WTC11 (cell line): ENCODE measurements around the gene ZC3H12C. TPM values are rescaled to one million over a fixed set of nuclear protein-coding genes. Genes with fewer than 3 reads are reported as not detected.

Experiments
- ATAC-seq: fragments of 200-7000 bp; cut with Tn5 transposase; 2 replicates; pipeline ENCODE4 v1.10.0; 2021; ENCODE audit warnings: mild to moderate bottlenecking, moderate library complexity
- CTCF ChIA-PET: fragments of 300-600 bp; sonication (Branson Sonifier 250); formaldehyde crosslinking; loops from one replicate; lab custom pipeline; 2021; ENCODE audit warnings: antibody characterized with exemption; lab: Charles Lee
- POLR2A ChIA-PET: fragments of 350-600 bp; sonication (Branson Sonifier 250); formaldehyde crosslinking; loops from one replicate; lab custom pipeline; 2021; ENCODE audit warnings: antibody characterized with exemption; lab: Charles Lee
- DNase-seq: peaks from one replicate; pipeline ENCODE4 v3.0.0; 2021; ENCODE audit warnings: low spot score
- H3K27ac Mint-ChIP-seq: 2 replicates; pipeline ENCODE4 v1.8.0; 2021; ENCODE audit warnings: mixed read lengths
- H3K27me3 Mint-ChIP-seq: 2 replicates; pipeline ENCODE4 v1.8.0; 2021; ENCODE audit warnings: low read depth, mild to moderate bottlenecking, moderate library complexity, mixed read lengths
- H3K36me3 Mint-ChIP-seq: 2 replicates; pipeline ENCODE4 v1.8.0; 2021; ENCODE audit warnings: mixed read lengths
- H3K4me1 Mint-ChIP-seq: 2 replicates; pipeline ENCODE4 v1.8.0; 2022; ENCODE audit warnings: mixed read lengths
- H3K4me3 Mint-ChIP-seq: 2 replicates; pipeline ENCODE4 v1.8.0; 2021; ENCODE audit warnings: mild to moderate bottlenecking, moderate library complexity, mixed read lengths
- H3K9me3 Mint-ChIP-seq: 2 replicates; pipeline ENCODE4 v1.8.0; 2021; ENCODE audit warnings: mixed read lengths
- GTF2I ChIP-seq: fragments of 250-450 bp; sonication (Bioruptor Pico); conservative IDR thresholded peaks from 2 replicates; pipeline ENCODE4 v1.4.0; 2021; ENCODE audit warnings: mild to moderate bottlenecking
- JAZF1 ChIP-seq: fragments of 250-450 bp; sonication (Bioruptor Pico); IDR thresholded peaks from 2 replicates; pipeline ENCODE4 v1.9.0; 2021; ENCODE audit warnings: moderate library complexity, mild to moderate bottlenecking, inconsistent platforms
- JUN ChIP-seq: sonication (generic); formaldehyde crosslinking; IDR thresholded peaks from 2 replicates; pipeline ENCODE4 v1.8.0; 2023; ENCODE audit warnings: mild to moderate bottlenecking, missing genetic modification reagents
- MXD4 ChIP-seq: fragments of 250-450 bp; sonication (Bioruptor Pico); IDR thresholded peaks from 2 replicates; pipeline ENCODE4 v1.8.0; 2021; ENCODE audit warnings: mild to moderate bottlenecking, moderate library complexity, borderline replicate concordance
- MYBL2 ChIP-seq: sonication (generic); formaldehyde crosslinking; IDR thresholded peaks from 2 replicates; pipeline ENCODE4 v1.8.1; 2023; ENCODE audit warnings: mild to moderate bottlenecking, moderate library complexity, missing genetic modification reagents
- NFYB ChIP-seq: sonication (generic); formaldehyde crosslinking; conservative IDR thresholded peaks from 2 replicates; pipeline ENCODE4 v1.8.0; 2022; ENCODE audit warnings: low read depth, missing genetic modification reagents
- NR2C2 ChIP-seq: sonication (generic); formaldehyde crosslinking; IDR thresholded peaks from 2 replicates; pipeline ENCODE4 v1.8.0; 2022; ENCODE audit warnings: mild to moderate bottlenecking, missing genetic modification reagents
- NR3C1 ChIP-seq: sonication (generic); formaldehyde crosslinking; conservative IDR thresholded peaks from 2 replicates; pipeline ENCODE4 v1.8.1; 2023; ENCODE audit warnings: low read depth, mild to moderate bottlenecking, missing genetic modification reagents
- OVOL2 ChIP-seq: fragments of 250-450 bp; sonication (Bioruptor Pico); IDR thresholded peaks from 2 replicates; pipeline ENCODE4 v1.9.0; 2021; ENCODE audit warnings: mild to moderate bottlenecking, borderline replicate concordance
- RORB ChIP-seq: fragments of 250-450 bp; sonication (Bioruptor Pico); IDR thresholded peaks from 2 replicates; pipeline ENCODE4 v1.9.0; 2021; ENCODE audit warnings: mild to moderate bottlenecking
- ZNF121 ChIP-seq: sonication (generic); formaldehyde crosslinking; IDR thresholded peaks from 2 replicates; pipeline ENCODE4 v1.8.0; 2023; ENCODE audit warnings: missing genetic modification reagents
- ZNF138 ChIP-seq: sonication (generic); formaldehyde crosslinking; conservative IDR thresholded peaks from 2 replicates; pipeline ENCODE4 v1.8.1; 2022; ENCODE audit warnings: mild to moderate bottlenecking, moderate library complexity, missing genetic modification reagents
- ZNF671 ChIP-seq: fragments of 250-450 bp; sonication (Bioruptor Pico); IDR thresholded peaks from 2 replicates; pipeline ENCODE4 v1.8.0; 2021; ENCODE audit warnings: mild to moderate bottlenecking
- total RNA-seq: library from RNA; stranded (reverse); gene quantifications from 3 replicates; pipeline ENCODE4 v1.2.3, GENCODE V29; 2021
- TF ChIP-seq, protein P1 (sequence below): sonication (generic); formaldehyde crosslinking; IDR thresholded peaks from 2 replicates; pipeline ENCODE4 v1.8.1; 2023; ENCODE audit warnings: mild to moderate bottlenecking, moderate library complexity, missing genetic modification reagents
- TF ChIP-seq, protein P2 (sequence below): sonication (generic); formaldehyde crosslinking; IDR thresholded peaks from 2 replicates; pipeline ENCODE4 v1.8.0; 2023; ENCODE audit warnings: missing genetic modification reagents, mild to moderate bottlenecking, borderline replicate concordance
- TF ChIP-seq, protein P3 (sequence below): sonication (generic); formaldehyde crosslinking; IDR thresholded peaks from 2 replicates; pipeline ENCODE4 v1.8.0; 2022; ENCODE audit warnings: mild to moderate bottlenecking, missing genetic modification reagents
- TF ChIP-seq, protein P4 (sequence below): sonication (generic); formaldehyde crosslinking; IDR thresholded peaks from 2 replicates; pipeline ENCODE4 v1.8.1; 2022; ENCODE audit warnings: low read depth, missing genetic modification reagents, borderline replicate concordance
- TF ChIP-seq, protein P5 (sequence below): fragments of 250-450 bp; sonication (Bioruptor Pico); IDR thresholded peaks from 2 replicates; pipeline ENCODE4 v1.8.0; 2021; ENCODE audit warnings: mild to moderate bottlenecking
- TF ChIP-seq, protein P6 (sequence below): sonication (generic); formaldehyde crosslinking; IDR thresholded peaks from 2 replicates; pipeline ENCODE4 v1.8.0; 2022; ENCODE audit warnings: mild to moderate bottlenecking, missing genetic modification reagents

ZC3H12C gene
- total RNA-seq, 1 experiment from 2014 or later = 2.4 TPM

DNA sequence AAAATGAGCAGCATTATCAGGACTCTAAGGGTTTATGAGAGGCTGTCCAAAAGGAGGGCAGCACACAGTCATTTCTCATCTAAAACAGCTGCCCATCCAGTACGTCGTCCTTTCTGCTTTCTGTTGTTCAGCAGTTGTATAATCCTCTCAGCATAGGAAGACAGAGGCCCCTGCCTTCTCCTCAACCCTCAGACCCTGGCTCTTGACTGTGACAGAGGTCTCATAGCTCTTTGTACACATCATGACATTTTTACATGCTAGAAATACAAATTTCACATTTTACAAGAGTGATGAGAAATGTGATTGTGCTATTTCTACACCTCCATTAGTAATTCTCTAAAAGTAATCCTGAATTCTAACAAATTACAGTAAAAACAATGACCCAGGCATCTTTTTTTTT, 36.2 kb upstream of the ZC3H12C start (continued):
- TF ChIP-seq, protein P1, sequence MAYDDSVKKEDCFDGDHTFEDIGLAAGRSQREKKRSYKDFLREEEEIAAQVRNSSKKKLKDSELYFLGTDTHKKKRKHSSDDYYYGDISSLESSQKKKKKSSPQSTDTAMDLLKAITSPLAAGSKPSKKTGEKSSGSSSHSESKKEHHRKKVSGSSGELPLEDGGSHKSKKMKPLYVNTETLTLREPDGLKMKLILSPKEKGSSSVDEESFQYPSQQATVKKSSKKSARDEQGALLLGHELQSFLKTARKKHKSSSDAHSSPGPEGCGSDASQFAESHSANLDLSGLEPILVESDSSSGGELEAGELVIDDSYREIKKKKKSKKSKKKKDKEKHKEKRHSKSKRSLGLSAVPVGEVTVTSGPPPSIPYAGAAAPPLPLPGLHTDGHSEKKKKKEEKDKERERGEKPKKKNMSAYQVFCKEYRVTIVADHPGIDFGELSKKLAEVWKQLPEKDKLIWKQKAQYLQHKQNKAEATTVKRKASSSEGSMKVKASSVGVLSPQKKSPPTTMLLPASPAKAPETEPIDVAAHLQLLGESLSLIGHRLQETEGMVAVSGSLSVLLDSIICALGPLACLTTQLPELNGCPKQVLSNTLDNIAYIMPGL (CRISPR knock-in tag) = no peak
- TF ChIP-seq, all 79 proteins: peak for 0

DNA sequence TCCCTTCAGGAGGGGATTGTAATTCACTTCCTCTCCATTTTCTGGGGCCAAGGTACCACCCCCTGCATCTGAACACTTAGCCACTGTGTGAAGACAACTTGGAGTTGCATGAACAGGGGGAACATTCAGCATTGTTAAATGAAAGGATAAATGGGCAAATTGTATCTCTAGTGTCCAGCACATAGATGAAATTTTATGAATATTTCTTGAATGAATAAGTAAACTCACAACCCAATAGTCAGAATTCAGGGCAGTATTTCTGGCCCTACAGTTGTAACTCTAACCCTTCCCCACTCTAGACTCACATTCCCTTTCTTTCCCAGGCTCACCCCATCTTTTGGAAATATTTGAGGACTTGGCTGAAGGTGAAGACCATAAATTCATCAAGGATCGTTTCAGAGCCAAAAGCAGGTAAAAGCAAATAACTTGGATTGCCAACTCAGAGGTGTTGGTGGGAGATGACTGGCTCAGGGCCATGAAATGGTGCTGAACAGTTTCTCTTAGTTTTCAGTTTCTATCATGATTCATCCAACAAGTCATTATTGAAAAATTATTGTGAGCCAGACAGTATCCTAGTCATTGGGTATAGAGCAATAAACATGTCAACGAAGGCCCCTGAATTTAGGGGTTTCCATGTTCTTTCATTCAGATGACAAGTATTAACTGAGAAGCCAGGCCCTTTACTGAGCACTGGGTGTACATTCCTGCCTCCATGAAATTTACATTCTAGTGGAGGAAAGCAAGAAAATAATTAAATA, 33.3 kb upstream of the ZC3H12C start:
- Mint-ChIP-seq H3K4me1 (peaks cover 2% of the 10 kb centered on the region; the same call in 1 of the 2 replicates), H3K27ac (no peak overlapping the region), H3K36me3 (no peaks in the 10 kb centered on the region), H3K9me3 (peaks cover 8% of the 10 kb centered on the region; the same call in 1 of the 2 replicates)
- DNase-seq = no peak
- POLR2A ChIA-PET = no interaction called here
- TF ChIP-seq, protein P2, sequence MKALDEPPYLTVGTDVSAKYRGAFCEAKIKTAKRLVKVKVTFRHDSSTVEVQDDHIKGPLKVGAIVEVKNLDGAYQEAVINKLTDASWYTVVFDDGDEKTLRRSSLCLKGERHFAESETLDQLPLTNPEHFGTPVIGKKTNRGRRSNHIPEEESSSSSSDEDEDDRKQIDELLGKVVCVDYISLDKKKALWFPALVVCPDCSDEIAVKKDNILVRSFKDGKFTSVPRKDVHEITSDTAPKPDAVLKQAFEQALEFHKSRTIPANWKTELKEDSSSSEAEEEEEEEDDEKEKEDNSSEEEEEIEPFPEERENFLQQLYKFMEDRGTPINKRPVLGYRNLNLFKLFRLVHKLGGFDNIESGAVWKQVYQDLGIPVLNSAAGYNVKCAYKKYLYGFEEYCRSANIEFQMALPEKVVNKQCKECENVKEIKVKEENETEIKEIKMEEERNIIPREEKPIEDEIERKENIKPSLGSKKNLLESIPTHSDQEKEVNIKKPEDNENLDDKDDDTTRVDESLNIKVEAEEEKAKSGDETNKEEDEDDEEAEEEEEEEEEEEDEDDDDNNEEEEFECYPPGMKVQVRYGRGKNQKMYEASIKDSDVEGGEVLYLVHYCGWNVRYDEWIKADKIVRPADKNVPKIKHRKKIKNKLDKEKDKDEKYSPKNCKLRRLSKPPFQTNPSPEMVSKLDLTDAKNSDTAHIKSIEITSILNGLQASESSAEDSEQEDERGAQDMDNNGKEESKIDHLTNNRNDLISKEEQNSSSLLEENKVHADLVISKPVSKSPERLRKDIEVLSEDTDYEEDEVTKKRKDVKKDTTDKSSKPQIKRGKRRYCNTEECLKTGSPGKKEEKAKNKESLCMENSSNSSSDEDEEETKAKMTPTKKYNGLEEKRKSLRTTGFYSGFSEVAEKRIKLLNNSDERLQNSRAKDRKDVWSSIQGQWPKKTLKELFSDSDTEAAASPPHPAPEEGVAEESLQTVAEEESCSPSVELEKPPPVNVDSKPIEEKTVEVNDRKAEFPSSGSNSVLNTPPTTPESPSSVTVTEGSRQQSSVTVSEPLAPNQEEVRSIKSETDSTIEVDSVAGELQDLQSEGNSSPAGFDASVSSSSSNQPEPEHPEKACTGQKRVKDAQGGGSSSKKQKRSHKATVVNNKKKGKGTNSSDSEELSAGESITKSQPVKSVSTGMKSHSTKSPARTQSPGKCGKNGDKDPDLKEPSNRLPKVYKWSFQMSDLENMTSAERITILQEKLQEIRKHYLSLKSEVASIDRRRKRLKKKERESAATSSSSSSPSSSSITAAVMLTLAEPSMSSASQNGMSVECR = no peak
- TF ChIP-seq, protein P3, sequence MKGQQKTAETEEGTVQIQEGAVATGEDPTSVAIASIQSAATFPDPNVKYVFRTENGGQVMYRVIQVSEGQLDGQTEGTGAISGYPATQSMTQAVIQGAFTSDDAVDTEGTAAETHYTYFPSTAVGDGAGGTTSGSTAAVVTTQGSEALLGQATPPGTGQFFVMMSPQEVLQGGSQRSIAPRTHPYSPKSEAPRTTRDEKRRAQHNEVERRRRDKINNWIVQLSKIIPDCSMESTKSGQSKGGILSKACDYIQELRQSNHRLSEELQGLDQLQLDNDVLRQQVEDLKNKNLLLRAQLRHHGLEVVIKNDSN (CRISPR knock-in tag) = no peak
- TF ChIP-seq MYBL2 (CRISPR knock-in tag) = no peak
- no peak for TF ChIP-seq JUN (CRISPR knock-in tag)
- no peak for TF ChIP-seq GTF2I
- TF ChIP-seq, protein P4, sequence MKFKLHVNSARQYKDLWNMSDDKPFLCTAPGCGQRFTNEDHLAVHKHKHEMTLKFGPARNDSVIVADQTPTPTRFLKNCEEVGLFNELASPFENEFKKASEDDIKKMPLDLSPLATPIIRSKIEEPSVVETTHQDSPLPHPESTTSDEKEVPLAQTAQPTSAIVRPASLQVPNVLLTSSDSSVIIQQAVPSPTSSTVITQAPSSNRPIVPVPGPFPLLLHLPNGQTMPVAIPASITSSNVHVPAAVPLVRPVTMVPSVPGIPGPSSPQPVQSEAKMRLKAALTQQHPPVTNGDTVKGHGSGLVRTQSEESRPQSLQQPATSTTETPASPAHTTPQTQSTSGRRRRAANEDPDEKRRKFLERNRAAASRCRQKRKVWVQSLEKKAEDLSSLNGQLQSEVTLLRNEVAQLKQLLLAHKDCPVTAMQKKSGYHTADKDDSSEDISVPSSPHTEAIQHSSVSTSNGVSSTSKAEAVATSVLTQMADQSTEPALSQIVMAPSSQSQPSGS (CRISPR knock-in tag) = no peak
- TF ChIP-seq, protein P5, sequence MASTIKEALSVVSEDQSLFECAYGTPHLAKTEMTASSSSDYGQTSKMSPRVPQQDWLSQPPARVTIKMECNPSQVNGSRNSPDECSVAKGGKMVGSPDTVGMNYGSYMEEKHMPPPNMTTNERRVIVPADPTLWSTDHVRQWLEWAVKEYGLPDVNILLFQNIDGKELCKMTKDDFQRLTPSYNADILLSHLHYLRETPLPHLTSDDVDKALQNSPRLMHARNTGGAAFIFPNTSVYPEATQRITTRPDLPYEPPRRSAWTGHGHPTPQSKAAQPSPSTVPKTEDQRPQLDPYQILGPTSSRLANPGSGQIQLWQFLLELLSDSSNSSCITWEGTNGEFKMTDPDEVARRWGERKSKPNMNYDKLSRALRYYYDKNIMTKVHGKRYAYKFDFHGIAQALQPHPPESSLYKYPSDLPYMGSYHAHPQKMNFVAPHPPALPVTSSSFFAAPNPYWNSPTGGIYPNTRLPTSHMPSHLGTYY = no peak
- TF ChIP-seq MXD4 (CRISPR knock-in tag) = no peak
- TF ChIP-seq JAZF1 (CRISPR knock-in tag) = no peak
- TF ChIP-seq ZNF138 = no peak
- TF ChIP-seq NR3C1 (CRISPR knock-in tag) = no peak
- no peak for TF ChIP-seq RORB (CRISPR knock-in tag)
- TF ChIP-seq, all 79 proteins: peak for 0
- CTCF ChIA-PET = no interaction called here
- H3K4me3 Mint-ChIP-seq = no peak overlapping the region
- H3K27me3 Mint-ChIP-seq = no peaks in the 10 kb centered on the region
- no peak for ATAC-seq

DNA sequence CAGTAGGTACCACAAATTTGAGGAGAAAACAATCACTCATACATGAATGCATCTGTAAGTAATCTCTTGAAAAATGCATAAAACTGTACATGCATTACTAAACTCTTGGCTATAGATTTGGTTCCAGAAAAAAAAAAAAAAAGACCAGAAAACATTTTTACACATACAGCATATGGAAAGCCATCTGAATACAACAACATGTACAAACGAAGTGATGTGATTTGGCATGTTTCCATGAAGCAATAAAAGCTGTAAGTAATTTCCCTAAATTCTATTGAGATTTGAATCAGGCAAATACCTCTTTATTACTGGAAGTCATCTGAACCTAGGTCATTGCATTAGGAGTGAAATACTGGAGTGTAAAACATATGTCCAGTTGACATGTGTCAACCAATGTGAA, 31.9 kb upstream of the ZC3H12C start:
- ATAC-seq = no peak
- ChIA-PET POLR2A (no interaction called here), CTCF (no interaction called here)
- TF ChIP-seq NR3C1 (CRISPR knock-in tag) (no peak), ZNF121 (CRISPR knock-in tag) (no peak), NR2C2 (no peak), NFYB (CRISPR knock-in tag) (no peak), OVOL2 (CRISPR knock-in tag) (no peak), ZNF671 (CRISPR knock-in tag) (no peak), RORB (CRISPR knock-in tag) (no peak)
- TF ChIP-seq, protein P6, sequence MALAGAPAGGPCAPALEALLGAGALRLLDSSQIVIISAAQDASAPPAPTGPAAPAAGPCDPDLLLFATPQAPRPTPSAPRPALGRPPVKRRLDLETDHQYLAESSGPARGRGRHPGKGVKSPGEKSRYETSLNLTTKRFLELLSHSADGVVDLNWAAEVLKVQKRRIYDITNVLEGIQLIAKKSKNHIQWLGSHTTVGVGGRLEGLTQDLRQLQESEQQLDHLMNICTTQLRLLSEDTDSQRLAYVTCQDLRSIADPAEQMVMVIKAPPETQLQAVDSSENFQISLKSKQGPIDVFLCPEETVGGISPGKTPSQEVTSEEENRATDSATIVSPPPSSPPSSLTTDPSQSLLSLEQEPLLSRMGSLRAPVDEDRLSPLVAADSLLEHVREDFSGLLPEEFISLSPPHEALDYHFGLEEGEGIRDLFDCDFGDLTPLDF = no peak
- peaks cover 2% of the 10 kb centered on the region; the same call in 1 of the 2 replicates for H3K4me1 Mint-ChIP-seq
- H3K27ac Mint-ChIP-seq = no peak overlapping the region
- no peak for DNase-seq
- H3K27me3 Mint-ChIP-seq = no peaks in the 10 kb centered on the region
- H3K4me3 Mint-ChIP-seq = no peak overlapping the region
- no peaks in the 10 kb centered on the region for H3K9me3 Mint-ChIP-seq
- no peaks in the 10 kb centered on the region for H3K36me3 Mint-ChIP-seq
